ENCODE results near the gene KRTAP12-3. TPM values are rescaled to one million over a fixed set of nuclear protein-coding genes. Genes with fewer than 3 reads are reported as not detected.

KRTAP12-3 gene
- polyA plus RNA-seq, 3 donors, result not detected

- Histone ChIP-seq H3K9me3 (replicated peaks in 1 of 2; ENCODE audit: control insufficient read depth in 1 of 2, insufficient read depth in 1 of 2, low read length in 2 of 2) (no peaks in the 10 kb centered on the region), H3K79me2 (ENCODE audit: insufficient read depth, low read length) (no peaks in the 10 kb centered on the region), H3K36me3 (replicated peaks in 1 of 2; ENCODE audit: control insufficient read depth in 1 of 2, insufficient read depth in 2 of 2, low read length in 2 of 2) (no peaks in the 10 kb centered on the region), H3K4me2 (replicated peaks; ENCODE audit: extremely low read depth, low read length, poor library complexity, severe bottlenecking) (no peak overlapping the region), H2AFZ (ENCODE audit: insufficient read depth, low read depth, low read length, poor library complexity, severe bottlenecking) (no peak overlapping the region), H3K4me3 (replicated peaks in 1 of 3; ENCODE audit: low read depth in 2 of 3, low read length in 3 of 3) (no peak overlapping the region), H3K9ac (ENCODE audit: insufficient read depth, low read length, poor library complexity, severe bottlenecking) (no peak overlapping the region), H3K4me1 (ENCODE audit: control insufficient read depth in 1 of 2, insufficient read depth in 2 of 2, low read length in 2 of 2) (no peaks in the 10 kb centered on the region), H3K27me3 (ENCODE audit: control insufficient read depth in 2 of 2, insufficient read depth in 2 of 2, low read length in 2 of 2) (no peaks in the 10 kb centered on the region), H4K20me1 (ENCODE audit: insufficient read depth, low read length) (no peaks in the 10 kb centered on the region), H3K27ac (ENCODE audit: low read depth in 1 of 2, low read length in 2 of 2) (no peak overlapping the region)
- no peak for DNase-seq
- intact Hi-C loops (cut with micrococcal nuclease), result no loop called here
- Mint-ChIP-seq H3K36me3 (no peaks in the 10 kb centered on the region), H3K4me3 (no peak overlapping the region), H3K27me3 (ENCODE audit: low read depth in 3 of 3) (peaks cover 5 to 18% (median 10%) of the 10 kb centered on the region in 3 donors), H3K27ac (no peak overlapping the region), H3K9me3 (peaks cover 0 to 7% (median 0%) of the 10 kb centered on the region in 7 donors), H3K4me1 (no peaks in the 10 kb centered on the region)
- 91% methylated on average over 8 of the region's 11 CpGs for WGBS (ENCODE audit: insufficient coverage)
- TF ChIP-seq CTCF (IDR thresholded peaks at IDR 0.05), result no peak
Measured at GRCh38 chr21:44681152-44681551, 23.4 kb downstream of the KRTAP12-3 start.

- WGBS (ENCODE audit: insufficient coverage), result 90% methylated on average over 19 of the region's 23 CpGs
- no peaks in the 10 kb centered on the region for H3K36me3 Mint-ChIP-seq
- intact Hi-C loops (cut with micrococcal nuclease), result no loop called here
- DNase-seq, result no peak
- Histone ChIP-seq H3K79me2 (ENCODE audit: insufficient read depth, low read length) (no peaks in the 10 kb centered on the region), H3K4me3 (replicated peaks in 1 of 3; ENCODE audit: low read depth in 2 of 3, low read length in 3 of 3) (no peak within 1 kb of the TSS), H3K4me1 (ENCODE audit: control insufficient read depth in 1 of 2, insufficient read depth in 2 of 2, low read length in 2 of 2) (no peaks in the 10 kb centered on the region), H3K9me3 (replicated peaks in 1 of 2; ENCODE audit: control insufficient read depth in 1 of 2, insufficient read depth in 1 of 2, low read length in 2 of 2) (no peaks in the 10 kb centered on the region), H2AFZ (ENCODE audit: insufficient read depth, low read depth, low read length, poor library complexity, severe bottlenecking) (no peak within 1 kb of the TSS), H3K27ac (ENCODE audit: low read depth in 1 of 2, low read length in 2 of 2) (no peak within 1 kb of the TSS), H3K27me3 (ENCODE audit: control insufficient read depth in 2 of 2, insufficient read depth in 2 of 2, low read length in 2 of 2) (no peaks in the 10 kb centered on the region), H3K9ac (ENCODE audit: insufficient read depth, low read length, poor library complexity, severe bottlenecking) (no peak within 1 kb of the TSS), H3K4me2 (replicated peaks; ENCODE audit: extremely low read depth, low read length, poor library complexity, severe bottlenecking) (no peak within 1 kb of the TSS), H3K36me3 (replicated peaks in 1 of 2; ENCODE audit: control insufficient read depth in 1 of 2, insufficient read depth in 2 of 2, low read length in 2 of 2) (no peaks in the 10 kb centered on the region), H4K20me1 (ENCODE audit: insufficient read depth, low read length) (no peaks in the 10 kb centered on the region)
- H3K27me3 Mint-ChIP-seq (ENCODE audit: low read depth in 3 of 3), result peaks cover 5 to 22% (median 11%) of the 10 kb centered on the region in 3 donors
- H3K27ac Mint-ChIP-seq, result no peak within 1 kb of the TSS
- H3K4me3 Mint-ChIP-seq, result no peak within 1 kb of the TSS
- H3K9me3 Mint-ChIP-seq, result peaks cover 0 to 5% (median 0%) of the 10 kb centered on the region in 7 donors
- no peak for TF ChIP-seq CTCF (IDR thresholded peaks at IDR 0.05)
- no peaks in the 10 kb centered on the region for H3K4me1 Mint-ChIP-seq
Measured at GRCh38 chr21:44681861-44682579, 24.3 kb downstream of the KRTAP12-3 start, which contains the start of gene KRTAP12-1. TSS of gene KRTAP12-1 (minus strand) at chr21:44682163. CDS start at chr21:44682123, 40 bp downstream.
